CD4-positive, alpha-beta memory T cell (primary cell): ENCODE measurements around the gene MRPL33. TPM values are rescaled to one million over a fixed set of nuclear protein-coding genes. Genes with fewer than 3 reads are reported as not detected.
"Not testable (repeated sequence)": the region's sequence is repeated elsewhere in the genome, so short reads cannot be mapped to it uniquely, and the experiment has no call there.

ENCODE experiments used
- CTCF ChIA-PET: fragments of 350-600 bp; sonication (Branson Sonifier 250); formaldehyde crosslinking; loops from one replicate; lab custom pipeline; 2021; ENCODE audit warnings: inconsistent platforms; ENCODE audit not compliant: partially characterized antibody; lab: Charles Lee
- POLR2A ChIA-PET: fragments of 350-600 bp; sonication (Branson Sonifier 250); formaldehyde crosslinking; loops from one replicate; lab custom pipeline; 2021; ENCODE audit not compliant: partially characterized antibody; lab: Charles Lee
- DNase-seq, 5 donors: peaks; one replicate each; pipeline versions ENCODE4 v3.0.0 to v3.0.0-alpha.2; 2020 to 2022; ENCODE audit warnings: mixed read lengths in 1 of 5
- H3K27ac ChIP-seq: one replicate; pipeline ENCODE4 v1.7.0; 2013; ENCODE audit warnings: low read depth, low read length
- H3K27me3 ChIP-seq: 2 replicates; pipeline ENCODE4 v1.7.0; 2013; ENCODE audit warnings: mild to moderate bottlenecking, low read length, moderate library complexity; ENCODE audit not compliant: insufficient read depth
- H3K36me3 ChIP-seq: 2 replicates; pipeline ENCODE4 v1.7.0; 2013; ENCODE audit warnings: mild to moderate bottlenecking, low read length, moderate library complexity; ENCODE audit not compliant: insufficient read depth
- H3K4me1 ChIP-seq: 2 replicates; pipeline ENCODE4 v1.7.0; 2013; ENCODE audit warnings: mild to moderate bottlenecking, low read length, moderate library complexity; ENCODE audit not compliant: insufficient read depth
- H3K4me3 ChIP-seq, 2 donors: one replicate each; pipeline ENCODE4 v1.7.0; 2013; ENCODE audit warnings: low read length in 2 of 2, mild to moderate bottlenecking in 1 of 2
- H3K9me3 ChIP-seq, 2 donors: one replicate each; pipeline ENCODE4 v1.7.0; 2013; ENCODE audit warnings: low read length in 2 of 2, control low read depth in 1 of 2; ENCODE audit not compliant: control insufficient read depth in 1 of 2
- H3K27ac Mint-ChIP-seq, 7 donors: one replicate each; pipeline ENCODE4 v1.8.0; 2020 to 2021; ENCODE audit warnings: mixed read lengths in 7 of 7, mild to moderate bottlenecking in 6 of 7, inconsistent platforms in 3 of 7, moderate library complexity in 3 of 7
- H3K27me3 Mint-ChIP-seq, 2 donors: one replicate each; pipeline ENCODE4 v1.8.0; 2020 to 2021; ENCODE audit warnings: mixed read lengths in 2 of 2
- H3K36me3 Mint-ChIP-seq, 2 donors: one replicate each; pipeline ENCODE4 v1.8.0; 2020 to 2021; ENCODE audit warnings: mixed read lengths in 2 of 2, inconsistent platforms in 1 of 2, mild to moderate bottlenecking in 1 of 2
- H3K4me1 Mint-ChIP-seq, 4 donors: one replicate each; pipeline ENCODE4 v1.8.0; 2020 to 2021; ENCODE audit warnings: mixed read lengths in 4 of 4, mild to moderate bottlenecking in 1 of 4
- H3K4me3 Mint-ChIP-seq, 8 donors: one replicate each; pipeline ENCODE4 v1.8.0; 2020 to 2021; ENCODE audit warnings: mixed read lengths in 8 of 8, mild to moderate bottlenecking in 7 of 8, moderate library complexity in 6 of 8, inconsistent platforms in 3 of 8
- H3K9me3 Mint-ChIP-seq, 8 donors: one replicate each; pipeline ENCODE4 v1.8.0; 2020 to 2021; ENCODE audit warnings: mixed read lengths in 8 of 8, mild to moderate bottlenecking in 5 of 8, inconsistent platforms in 3 of 8, moderate library complexity in 1 of 8
- intact Hi-C: fragments of 100-400 bp; cut with micrococcal nuclease; formaldehyde crosslinking; loops from one replicate; pipeline ENCODE4 v1.15.1; 2023
- polyA plus RNA-seq, 2 donors: library from polyadenylated mRNA; unstranded; fragments of 300-500 nt; fragmentation: Illumina TruSeq; gene quantifications; one replicate each; pipeline ENCODE4 v1.2.3, GENCODE V29; 2021
- total RNA-seq, 2 experiments: library from RNA; stranded (reverse); gene quantifications; one replicate each; pipeline ENCODE4 v1.2.3, GENCODE V29; 2021

Gene MRPL33
- total and polyA plus RNA-seq, 4 experiments from 2014 or later, result 36.2 to 246 (median 142) TPM

DNA sequence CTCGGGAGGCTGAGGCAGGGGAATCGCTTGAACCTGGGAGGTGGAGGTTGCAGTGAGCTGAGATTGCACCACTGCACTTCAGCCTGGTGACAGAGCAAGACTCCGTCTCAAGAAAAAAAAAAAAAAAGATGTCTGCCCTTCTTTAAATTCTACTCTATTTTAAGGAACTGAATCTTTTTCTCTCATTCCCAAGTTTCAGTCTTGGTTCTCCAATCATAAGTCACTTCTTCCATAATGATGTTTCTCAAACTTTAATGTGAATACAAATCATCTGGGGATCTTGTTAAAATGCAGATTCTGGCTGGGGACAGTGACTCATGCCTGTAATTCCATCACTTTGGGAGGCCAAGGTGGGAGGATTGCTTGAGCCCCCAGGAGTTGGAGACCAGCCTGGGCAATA is 7.0 kb upstream of the MRPL33 start:
- H3K9me3 Mint-ChIP-seq, H3K4me3 Mint-ChIP-seq, H3K27ac Mint-ChIP-seq, H3K27ac ChIP-seq, POLR2A ChIA-PET, DNase-seq, H3K36me3 ChIP-seq, CTCF ChIA-PET, H3K4me1 ChIP-seq, H3K27me3 Mint-ChIP-seq, H3K36me3 Mint-ChIP-seq, H3K4me3 ChIP-seq, H3K27me3 ChIP-seq, H3K9me3 ChIP-seq, intact Hi-C loops: not testable (repeated sequence)
- H3K4me1 Mint-ChIP-seq, result peaks cover 0 to 11% (median 4%) of the 10 kb centered on the region in 4 donors

DNA sequence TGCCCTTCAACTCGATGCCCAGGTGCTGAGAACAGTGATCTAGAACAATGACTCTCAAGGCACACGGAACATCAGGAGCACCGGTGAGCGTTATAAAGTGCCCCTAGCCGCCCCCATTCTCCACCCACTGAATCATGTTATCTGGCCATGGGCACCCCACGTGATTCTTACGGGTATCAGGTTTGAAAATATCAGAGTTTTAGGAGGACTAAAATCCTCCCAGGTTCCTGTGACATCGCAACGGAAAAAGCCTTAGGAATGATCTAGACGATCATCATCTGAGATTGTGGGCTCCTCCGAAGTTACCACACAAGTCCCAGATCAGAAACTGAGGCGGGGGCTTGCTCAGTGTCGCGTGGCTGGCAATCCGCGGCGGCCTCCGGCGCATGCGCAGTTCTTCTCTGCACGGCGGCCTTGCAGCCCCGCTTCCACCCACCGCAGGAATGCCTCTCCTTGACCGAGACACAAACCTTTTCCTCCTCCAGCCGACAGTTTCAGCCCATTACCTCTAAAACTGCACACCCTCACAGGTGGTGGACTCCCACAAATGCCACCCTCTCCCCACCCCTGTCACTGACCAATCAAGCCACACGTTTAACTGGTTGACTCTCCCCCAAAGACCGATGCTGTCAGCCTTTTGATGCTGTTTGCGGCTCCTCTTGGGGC is 5.8 kb upstream of the MRPL33 start:
- DNase-seq, result peak in 4 of 5 donors; percentile 38 to 50 (median 40)
- Mint-ChIP-seq H3K9me3 (no peaks in the 10 kb centered on the region), H3K36me3 (no peaks in the 10 kb centered on the region), H3K27ac (peak overlapping the region in 6 of 7 donors; percentile 52 to 72 (median 61)), H3K4me1 (peaks cover under 1 to 12% (median 5%) of the 10 kb centered on the region in 4 donors), H3K27me3 (peaks cover 4% of the 10 kb centered on the region in 2 donors), H3K4me3 (peak overlapping the region; percentile 52 to 76 (median 68))
- Histone ChIP-seq H3K27me3 (no peaks in the 10 kb centered on the region), H3K4me1 (no peaks in the 10 kb centered on the region), H3K4me3 (no peak overlapping the region), H3K27ac (no peak overlapping the region), H3K9me3 (no peaks in the 10 kb centered on the region), H3K36me3 (no peaks in the 10 kb centered on the region)
- intact Hi-C loops, result no loop called here
- POLR2A ChIA-PET, result no interaction called here
- CTCF ChIA-PET, result no interaction called here

DNA sequence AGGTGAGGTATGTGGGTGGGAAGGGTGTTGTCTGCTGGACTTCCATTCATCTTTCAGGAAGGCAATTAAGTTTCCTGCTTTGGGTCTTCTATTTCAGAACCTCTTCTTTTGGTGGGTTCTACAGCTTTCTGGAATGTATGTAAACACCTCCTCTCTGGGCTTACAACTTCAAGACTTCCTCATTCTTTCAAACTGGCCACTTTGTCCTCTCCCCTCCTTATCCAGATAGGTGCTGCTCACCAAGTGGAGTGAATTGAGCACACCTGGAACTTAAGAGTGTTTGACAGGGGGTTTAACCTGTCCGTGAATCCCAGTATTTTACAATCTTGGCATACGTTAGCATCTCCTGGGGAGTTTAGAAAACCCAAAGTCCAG is 5.2 kb upstream of the MRPL33 start:
- CTCF ChIA-PET, result no interaction called here
- no peaks in the 10 kb centered on the region for H3K36me3 ChIP-seq
- DNase-seq, result no peak
- H3K4me1 ChIP-seq, result no peaks in the 10 kb centered on the region
- Mint-ChIP-seq H3K4me1 (peaks cover 5 to 17% (median 10%) of the 10 kb centered on the region in 4 donors), H3K27ac (peak overlapping the region in 4 of 7 donors; percentile 57 to 72 (median 61)), H3K27me3 (peaks cover 4% of the 10 kb centered on the region in 2 donors), H3K36me3 (peaks cover 0 to 3% of the 10 kb centered on the region in 2 donors), H3K9me3 (no peaks in the 10 kb centered on the region), H3K4me3 (peak overlapping the region; percentile 52 to 76 (median 68))
- H3K9me3 ChIP-seq, result no peaks in the 10 kb centered on the region
- H3K27ac ChIP-seq, result no peak overlapping the region
- no peak overlapping the region for H3K4me3 ChIP-seq
- intact Hi-C loops, result no loop called here
- POLR2A ChIA-PET, result no interaction called here
- no peaks in the 10 kb centered on the region for H3K27me3 ChIP-seq

DNA sequence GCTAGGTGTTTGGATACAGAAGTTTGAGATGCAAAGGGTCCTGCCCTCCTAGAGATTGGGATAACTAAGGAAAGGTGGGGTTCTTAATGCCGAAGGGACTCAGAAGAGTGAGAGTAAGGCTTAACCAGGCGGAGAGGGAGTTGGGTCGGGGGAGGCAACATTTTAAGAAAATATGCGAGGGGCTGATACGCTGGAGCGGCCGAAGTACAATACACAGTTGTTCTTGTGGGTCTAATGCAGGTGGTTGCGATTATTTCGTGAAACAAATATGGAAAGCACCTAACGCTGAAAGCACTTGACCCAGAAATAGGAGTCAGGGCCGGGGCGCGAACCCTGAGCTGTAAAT is 344 bp upstream of the MRPL33 start:
- intact Hi-C loops, result loop anchor here (1.0 to 10.0 kb wide), 3 partner anchors 119 to 636 kb away; partner anchors contain the start of genes BABAM2, FOSL2, PREB and PRR30
- ChIA-PET CTCF (interaction anchor here (0.8 kb wide), 1 partner anchor 88 kb away, joined by 4 read pairs; no protein-coding TSS in a partner anchor), POLR2A (interaction anchor here (1.3 to 1.6 kb wide), 2 partner anchors 36 to 621 kb away, joined by 5 read pairs; partner anchors contain the start of gene FOSL2)
- Mint-ChIP-seq H3K4me3 (peak overlapping the region; percentile 98 to 100 (median 99)), H3K36me3 (peaks cover 9 to 34% of the 10 kb centered on the region in 2 donors), H3K27me3 (peaks cover 0 to 2% of the 10 kb centered on the region in 2 donors), H3K9me3 (no peaks in the 10 kb centered on the region), H3K4me1 (peaks cover 31 to 50% (median 42%) of the 10 kb centered on the region in 4 donors), H3K27ac (peak overlapping the region; percentile 98 to 100 (median 100))
- Histone ChIP-seq H3K27me3 (no peaks in the 10 kb centered on the region), H3K4me1 (peaks cover 30% of the 10 kb centered on the region), H3K36me3 (peaks cover 13% of the 10 kb centered on the region), H3K4me3 (peak overlapping the region; percentile 78), H3K9me3 (no peaks in the 10 kb centered on the region), H3K27ac (peak overlapping the region; percentile 86)
- no peak for DNase-seq

DNA sequence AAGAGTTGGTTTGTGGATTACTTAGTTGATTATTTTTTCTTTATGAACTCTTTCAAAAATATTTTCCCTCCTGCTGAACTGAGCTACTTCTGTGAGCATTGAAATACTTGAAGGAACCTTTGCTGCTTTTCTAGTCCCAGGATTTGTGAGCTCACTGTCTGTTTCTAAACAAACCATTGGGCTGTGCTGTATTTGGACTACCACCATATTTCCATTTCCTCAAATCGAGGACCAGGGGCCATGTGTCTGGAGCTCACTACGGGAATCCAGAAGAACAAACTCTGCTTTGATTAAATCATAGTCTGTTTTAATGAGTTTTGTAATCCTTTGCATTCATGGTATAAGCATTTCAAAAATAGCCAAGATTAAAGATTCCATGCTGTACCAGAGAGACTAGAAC is 1.3 kb downstream of the MRPL33 start:
- no peak for DNase-seq
- Mint-ChIP-seq H3K27ac (peak overlapping the region; percentile 66 to 98 (median 83)), H3K36me3 (peaks cover 9 to 45% of the 10 kb centered on the region in 2 donors), H3K27me3 (no peaks in the 10 kb centered on the region), H3K9me3 (no peaks in the 10 kb centered on the region), H3K4me3 (peak overlapping the region; percentile 62 to 99 (median 89)), H3K4me1 (peaks cover 36 to 65% (median 52%) of the 10 kb centered on the region in 4 donors)
- Histone ChIP-seq H3K36me3 (peaks cover 13% of the 10 kb centered on the region), H3K9me3 (no peaks in the 10 kb centered on the region), H3K4me3 (no peak overlapping the region), H3K27me3 (no peaks in the 10 kb centered on the region), H3K4me1 (peaks cover 34% of the 10 kb centered on the region), H3K27ac (no peak overlapping the region)
- intact Hi-C loops, result loop anchor here (10.0 kb wide), 1 partner anchor 638 kb away; the partner anchor contains the start of genes PREB and PRR30
- ChIA-PET CTCF (interaction anchor here (1.0 kb wide), 1 partner anchor 89 kb away, joined by 3 read pairs; no protein-coding TSS in a partner anchor), POLR2A (interaction anchor here (1.0 to 1.6 kb wide), 3 partner anchors 117 to 651 kb away, joined by 3 to 7 read pairs (median 6); partner anchors contain the start of genes BABAM2, CCDC121, GPN1 and RBKS)

DNA sequence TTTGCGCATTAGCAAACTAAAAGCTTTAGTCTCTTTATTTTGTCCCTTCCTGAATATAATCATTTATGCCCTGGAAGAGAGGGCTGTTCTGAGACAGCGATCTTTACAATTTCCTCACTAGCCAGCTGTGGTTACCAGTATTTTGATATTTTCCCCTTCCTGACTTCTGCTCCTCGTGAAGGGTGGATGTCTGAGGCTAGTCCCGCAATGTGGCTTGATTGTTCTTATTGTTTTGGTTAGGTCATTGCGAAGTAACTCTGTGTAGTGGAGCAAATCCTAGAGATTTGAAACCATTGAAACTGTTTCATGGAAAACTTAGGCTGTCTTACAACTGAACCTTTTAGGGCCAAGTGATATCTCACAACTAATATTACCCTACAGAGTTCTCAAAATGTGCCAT is 2.4 kb downstream of the MRPL33 start:
- H3K27me3 Mint-ChIP-seq, result no peaks in the 10 kb centered on the region
- no peaks in the 10 kb centered on the region for H3K9me3 Mint-ChIP-seq
- ChIA-PET CTCF (interaction anchor here (0.6 kb wide), 1 partner anchor 126 kb away, joined by 3 read pairs; no protein-coding TSS in a partner anchor), POLR2A (no interaction called here)
- H3K36me3 Mint-ChIP-seq, result peaks cover 11 to 51% of the 10 kb centered on the region in 2 donors
- peak overlapping the region in 5 of 8 donors; percentile 1 to 73 (median 22) for H3K4me3 Mint-ChIP-seq
- Histone ChIP-seq H3K27me3 (no peaks in the 10 kb centered on the region), H3K9me3 (no peaks in the 10 kb centered on the region), H3K4me3 (no peak overlapping the region), H3K27ac (no peak overlapping the region), H3K36me3 (peaks cover 14% of the 10 kb centered on the region), H3K4me1 (peaks cover 39% of the 10 kb centered on the region)
- peak overlapping the region in 5 of 7 donors; percentile 0 to 80 (median 43) for H3K27ac Mint-ChIP-seq
- intact Hi-C loops, result loop anchor here (10.0 kb wide), 1 partner anchor 639 kb away; the partner anchor contains the start of genes PREB and PRR30
- peaks cover 42 to 73% (median 59%) of the 10 kb centered on the region in 4 donors for H3K4me1 Mint-ChIP-seq
- no peak for DNase-seq

DNA sequence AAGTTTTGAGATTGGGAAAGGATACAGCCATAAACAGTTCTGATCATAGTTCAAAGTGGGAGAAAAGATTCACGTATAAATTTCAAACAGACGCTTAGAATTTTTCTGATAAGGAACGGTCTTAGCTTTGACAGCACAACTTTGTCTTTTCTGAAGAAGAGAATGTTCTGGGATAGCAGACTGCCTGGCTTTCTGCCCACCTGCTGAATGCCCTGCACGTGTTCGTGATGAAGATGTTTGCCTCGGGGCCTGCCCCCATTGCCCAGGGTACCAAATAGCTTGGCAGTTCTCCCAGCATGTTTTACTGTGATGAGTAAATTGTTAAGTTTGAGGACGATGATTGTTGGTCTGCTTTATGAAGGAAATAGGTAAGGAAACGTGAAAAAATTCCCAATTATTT is 4.6 kb downstream of the MRPL33 start:
- Mint-ChIP-seq H3K4me3 (no peak overlapping the region), H3K27me3 (no peaks in the 10 kb centered on the region), H3K27ac (peak overlapping the region in 3 of 7 donors; percentile 15 to 82 (median 35)), H3K9me3 (no peaks in the 10 kb centered on the region), H3K4me1 (peaks cover 38 to 76% (median 58%) of the 10 kb centered on the region in 4 donors), H3K36me3 (peaks cover 26 to 62% of the 10 kb centered on the region in 2 donors)
- no peak for DNase-seq
- H3K27ac ChIP-seq, result no peak overlapping the region
- CTCF ChIA-PET, result interaction anchor here (1.1 kb wide), 1 partner anchor 53 kb away, joined by 5 read pairs; no protein-coding TSS in a partner anchor
- POLR2A ChIA-PET, result interaction anchor here (1.1 kb wide), 1 partner anchor 114 kb away, joined by 3 read pairs; the partner anchor contains the start of gene RBKS
- peaks cover 26% of the 10 kb centered on the region for H3K36me3 ChIP-seq
- intact Hi-C loops, result loop anchor here (10.0 kb wide), 1 partner anchor 641 kb away; the partner anchor contains the start of genes PREB and PRR30
- no peak overlapping the region for H3K4me3 ChIP-seq
- no peaks in the 10 kb centered on the region for H3K9me3 ChIP-seq
- no peaks in the 10 kb centered on the region for H3K27me3 ChIP-seq
- peaks cover 39% of the 10 kb centered on the region for H3K4me1 ChIP-seq
